ENCODE results near the gene TTLL11. TPM values are rescaled to one million over a fixed set of nuclear protein-coding genes. Genes with fewer than 3 reads are reported as not detected.

Gene TTLL11
- total and polyA plus RNA-seq, 2 of the 8 experiments (the other 6 are each of a cell fraction or from before 2014, with no cell fraction given), result 0.56 to 0.80 TPM

- 87% methylated on average over 2 of the region's 2 CpGs; no CpG with 5 or more reads in 1 of the 2 experiments for WGBS, 2 experiments (ENCODE audit: extremely low coverage in 1 of 2, insufficient coverage in 1 of 2, insufficient read length in 1 of 2, insufficient replicate concordance in 2 of 2, low coverage in 1 of 2, low lambda C conversion rate in 2 of 2, missing lambda C conversion rate in 1 of 2)
- no peak overlapping the region for H2AFZ ChIP-seq (ENCODE audit: low read length)
- CTCF ChIA-PET (ENCODE audit: partially characterized antibody), result interaction anchor here (1.0 to 3.9 kb wide), 6 partner anchors 9 to 297 kb away, joined by 3 to 20 read pairs (median 4); no protein-coding TSS in a partner anchor
- H2AK5ac ChIP-seq (ENCODE audit: low read depth, low read length), result no peak overlapping the region
- H3K36me3 ChIP-seq (ENCODE audit: control insufficient read depth in 2 of 4, insufficient read depth in 4 of 4, low read length in 3 of 4), result no peaks in the 10 kb centered on the region
- POLR2A ChIA-PET (ENCODE audit: partially characterized antibody), result no interaction called here
- H3K56ac ChIP-seq (replicated peaks; ENCODE audit: insufficient read length, low read depth, low read length), result no peak overlapping the region
- H3K79me1 ChIP-seq (ENCODE audit: low read depth, low read length), result no peaks in the 10 kb centered on the region
- H3K4me1 ChIP-seq (replicated peaks in 1 of 4; ENCODE audit: control insufficient read depth in 3 of 4, insufficient read depth in 4 of 4, low read length in 3 of 4), result no peaks in the 10 kb centered on the region; a peak in 1 of 7 replicates
- H3K4ac ChIP-seq (replicated peaks; ENCODE audit: insufficient read length, low read depth, low read length), result no peak overlapping the region
- H4K8ac ChIP-seq (ENCODE audit: extremely low read depth, insufficient read depth, low read length), result no peak overlapping the region
- H3K9ac ChIP-seq (replicated peaks in 1 of 4; ENCODE audit: extremely low read depth in 1 of 4, low read depth in 3 of 4, low read length in 3 of 4), result no peak overlapping the region
- no peak overlapping the region for H2BK20ac ChIP-seq (ENCODE audit: low read length)
- no peak overlapping the region for H2BK15ac ChIP-seq (ENCODE audit: low read length)
- no peak for DNase-seq (ENCODE audit: low read depth in 1 of 2, low spot score in 2 of 2)
- no peak overlapping the region for H3K27ac ChIP-seq (ENCODE audit: low read depth, low read length)
- no peaks in the 10 kb centered on the region; a peak in 1 of 4 replicates for H3K9me3 ChIP-seq (ENCODE audit: insufficient read depth in 2 of 2, low read depth in 1 of 2, low read length in 1 of 2)
- no peaks in the 10 kb centered on the region for H4K20me1 ChIP-seq (replicated peaks in 1 of 2; ENCODE audit: control insufficient read depth in 1 of 2, insufficient read depth in 2 of 2, low read length in 2 of 2)
- no peak overlapping the region for H3K18ac ChIP-seq (ENCODE audit: extremely low read depth, low read length)
- H4K91ac ChIP-seq (replicated peaks; ENCODE audit: insufficient read length, low read length), result no peak overlapping the region
- no peak for FAIRE-seq
- H3K23ac ChIP-seq (ENCODE audit: insufficient read length), result no peak overlapping the region
- no peaks in the 10 kb centered on the region for H3K27me3 ChIP-seq (replicated peaks in 1 of 4; ENCODE audit: control insufficient read depth in 3 of 4, extremely low read depth in 1 of 4, insufficient read depth in 3 of 4, low read length in 3 of 4)
- H3K14ac ChIP-seq (ENCODE audit: insufficient read length), result no peak overlapping the region
- H3K4me3 ChIP-seq (ENCODE audit: extremely low read depth in 1 of 4, insufficient read depth in 2 of 4, low read depth in 3 of 4, low read length in 4 of 4), result no peak overlapping the region
- no peaks in the 10 kb centered on the region for H3K79me2 ChIP-seq (ENCODE audit: control insufficient read depth in 1 of 2, insufficient read depth in 2 of 2, low read length in 2 of 2)
- H3K4me2 ChIP-seq (ENCODE audit: insufficient read depth in 1 of 2, low read depth in 2 of 2, low read length in 2 of 2), result no peak overlapping the region
- no peak overlapping the region for H4K5ac ChIP-seq (ENCODE audit: insufficient read length, low read depth, low read length)
- H3K23me2 ChIP-seq (ENCODE audit: low read depth, low read length), result no peaks in the 10 kb centered on the region
- H2BK120ac ChIP-seq (replicated peaks; ENCODE audit: low read depth, low read length), result no peak overlapping the region
- no peak overlapping the region for H2BK5ac ChIP-seq (ENCODE audit: low read depth, low read length)
- H2BK12ac ChIP-seq (ENCODE audit: low read depth, low read length), result no peak overlapping the region
- TF ChIP-seq CREB1 (IDR thresholded peaks at IDR 0.05), result no peak
- TF ChIP-seq SP2 (IDR thresholded peaks at IDR 0.05; ENCODE audit: low read length), result no peak
- no peak for TF ChIP-seq KDM4A (IDR thresholded peaks at IDR 0.05; ENCODE audit: low read depth, low read length, severe bottlenecking)
- no peak for TF ChIP-seq HDAC6 (IDR thresholded peaks at IDR 0.05; ENCODE audit: low read depth, low read length)
- TF ChIP-seq CEBPB (IDR thresholded peaks at IDR 0.05; ENCODE audit: low read depth, low read length), result no peak
- no peak for TF ChIP-seq GTF2F1 (IDR thresholded peaks at IDR 0.05; ENCODE audit: borderline replicate concordance, low read depth, low read length)
- no peak for TF ChIP-seq YY1 (IDR thresholded peaks at IDR 0.05; ENCODE audit: low read depth, low read length)
- no peak for TF ChIP-seq CTCF (IDR thresholded peaks at IDR 0.05; ENCODE audit: control extremely low read depth in 1 of 3, insufficient read depth in 1 of 3, low read depth in 1 of 3, low read length in 3 of 3)
- TF ChIP-seq GABPA (IDR thresholded peaks at IDR 0.05; ENCODE audit: borderline replicate concordance, insufficient read depth, low read length), result no peak
- TF ChIP-seq ZNF274 (IDR thresholded peaks at IDR 0.05; ENCODE audit: borderline replicate concordance, extremely low read depth, low read length), result no peak
- TF ChIP-seq SP4 (IDR thresholded peaks at IDR 0.05; ENCODE audit: low read length), result no peak
- no peak for TF ChIP-seq NANOG (IDR thresholded peaks at IDR 0.05; ENCODE audit: insufficient read depth, low read depth, low read length, poor library complexity, severe bottlenecking)
- TF ChIP-seq MAX (IDR thresholded peaks at IDR 0.05), result no peak
Measured at GRCh38 chr9:121842612-121842978, 250.5 kb downstream of the TTLL11 start.

Data from H1 (cell line).